GM10266 (cell line): ENCODE data around the gene NAMPT.

Source experiments
- DNase-seq: peaks from one replicate; pipeline ENCODE4 v3.0.0; 2012; ENCODE audit errors: extremely low spot score
- CTCF ChIP-seq: IDR thresholded peaks from 2 replicates; pipeline ENCODE4 v1.5.1; 2012; ENCODE audit warnings: mild to moderate bottlenecking, low read depth; ENCODE audit not compliant: control insufficient read depth, insufficient read depth; ENCODE audit errors: missing control alignments

The NAMPT gene

DNA sequence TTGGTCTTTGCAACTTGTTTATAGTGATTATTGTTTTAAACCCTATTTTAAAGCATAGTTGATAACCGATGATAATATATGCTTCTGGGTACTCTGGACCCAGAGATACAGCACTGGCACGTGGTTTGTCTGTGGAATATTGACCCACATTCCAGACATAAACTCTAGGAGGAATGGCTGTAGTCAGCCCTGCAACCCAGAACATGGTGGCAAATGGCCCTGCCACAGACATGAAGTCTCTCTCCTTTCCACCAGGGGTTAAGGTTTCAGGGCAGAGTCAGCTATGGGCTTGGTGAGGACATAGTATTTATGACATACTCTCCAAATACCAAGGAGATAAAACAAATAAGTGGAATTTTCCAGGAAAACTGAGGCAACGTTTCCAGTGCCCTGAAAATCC is 83.6 kb downstream of the NAMPT start:
- TF ChIP-seq CTCF: no peak
- no peak for DNase-seq

DNA sequence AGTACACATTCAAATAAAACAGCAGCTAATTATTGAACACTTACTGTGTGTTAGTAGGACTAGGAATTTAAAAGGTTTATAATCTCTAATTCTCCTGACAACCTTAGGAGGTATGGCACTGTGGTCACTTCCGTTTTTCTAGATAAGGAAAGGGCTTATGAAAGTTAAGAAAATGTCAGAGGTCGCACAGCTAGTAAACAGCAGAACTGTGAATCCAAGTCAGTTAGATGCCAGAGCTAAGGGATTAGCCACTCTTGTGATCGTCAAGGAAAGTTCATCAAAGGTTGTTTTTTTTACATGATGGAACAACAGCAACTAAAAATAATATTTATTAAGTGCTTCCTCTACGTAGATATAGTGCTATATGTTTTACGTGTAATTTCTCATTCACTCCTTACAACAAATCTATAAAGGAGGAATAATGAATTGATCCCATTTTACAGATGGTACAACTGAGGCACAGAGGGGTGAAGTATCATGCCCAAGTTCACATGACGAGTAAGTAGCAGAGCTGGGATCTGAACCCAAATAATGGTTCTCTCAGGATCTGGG is 84.9 kb downstream of the NAMPT start:
- DNase-seq: no peak
- no peak for TF ChIP-seq CTCF

GRCh38 chr7:106199024-106199423 is 85.8 kb downstream of the NAMPT start:
- TF ChIP-seq CTCF: no peak
- DNase-seq: no peak
